HG03469 (cell line): ENCODE data around the gene C10orf53.
"Not testable (repeated sequence)": the region's sequence is repeated elsewhere in the genome, so short reads cannot be mapped to it uniquely, and the experiment has no call there.

Source experiments
- ATAC-seq: cut with Tn5 transposase; IDR thresholded peaks from one replicate; pipeline ENCODE4 v1.9.1; 2021; ENCODE audit warnings: mild to moderate bottlenecking, moderate library complexity, moderate number of reproducible peaks; ENCODE audit not compliant: unreplicated experiment

The C10orf53 gene

GRCh38 chr10:49686651-49687050 is 7.2 kb downstream of the C10orf53 start:
- no peak for ATAC-seq

DNA sequence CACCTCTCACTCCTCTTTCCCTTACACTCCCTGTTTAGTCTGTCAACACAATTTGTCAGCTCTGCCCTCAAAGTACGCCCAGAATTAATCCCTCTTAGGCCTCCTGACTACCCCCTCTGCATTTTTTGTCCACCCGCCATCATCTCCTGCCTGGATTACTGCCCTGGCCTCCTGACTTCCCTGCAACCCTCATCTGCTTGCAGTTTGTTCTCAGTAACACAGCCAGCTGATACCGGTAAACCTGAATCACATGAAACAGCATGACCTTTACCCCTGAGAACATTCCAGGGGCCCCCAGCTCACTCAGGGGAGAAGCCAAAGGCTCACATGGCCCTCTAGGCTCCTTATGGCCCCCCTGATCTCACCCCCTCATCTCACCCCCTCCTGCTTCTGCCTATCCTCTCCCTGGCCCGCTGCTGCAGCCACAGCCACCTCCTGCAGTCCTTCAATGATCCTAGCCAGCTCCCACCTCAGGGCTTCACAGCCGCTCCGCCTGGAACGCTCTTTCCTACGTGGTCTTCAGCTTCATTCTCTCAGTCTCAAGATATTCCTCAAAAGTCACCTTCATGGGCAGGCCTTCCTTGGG is 8.9 kb downstream of the C10orf53 start:
- no peak for ATAC-seq

- no peak for ATAC-seq
These were observed 9.5 kb downstream of the C10orf53 start for GRCh38 chr10:49688920-49689319.

- no peak for ATAC-seq
These were observed 10.5 kb downstream of the C10orf53 start for GRCh38 chr10:49689882-49690510.

DNA sequence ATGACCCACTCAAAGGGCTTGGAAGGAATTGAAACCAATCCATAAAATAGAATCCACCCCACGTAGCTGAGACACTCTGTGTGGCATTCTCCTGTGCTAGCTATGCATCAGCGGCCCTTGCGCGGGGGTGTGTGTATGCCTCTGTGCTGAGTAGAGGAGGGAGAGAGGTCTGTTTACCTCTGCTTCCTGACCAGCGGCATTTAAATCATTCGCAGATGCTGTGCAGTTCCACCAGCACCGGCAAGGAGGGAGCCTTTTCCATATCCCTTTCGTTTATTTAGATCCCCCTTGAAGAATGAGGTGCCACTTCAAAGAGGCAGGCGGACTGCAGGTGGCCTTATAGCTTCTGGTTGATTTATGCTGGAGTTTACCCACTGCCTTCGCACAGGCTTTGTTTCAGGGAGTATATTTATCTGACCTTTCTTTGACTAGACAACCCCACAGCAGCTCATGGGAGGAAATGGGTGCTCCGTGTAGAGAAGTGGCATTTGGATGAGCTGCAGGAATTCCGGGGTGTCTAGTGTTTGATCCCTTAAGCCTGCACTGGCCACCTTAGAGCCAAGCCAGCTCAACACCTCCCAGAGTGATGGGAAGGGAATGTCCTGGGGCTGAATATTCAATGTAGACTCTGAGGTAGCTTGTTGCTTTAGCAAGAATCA is 11.4 kb downstream of the C10orf53 start:
- ATAC-seq: no peak

DNA sequence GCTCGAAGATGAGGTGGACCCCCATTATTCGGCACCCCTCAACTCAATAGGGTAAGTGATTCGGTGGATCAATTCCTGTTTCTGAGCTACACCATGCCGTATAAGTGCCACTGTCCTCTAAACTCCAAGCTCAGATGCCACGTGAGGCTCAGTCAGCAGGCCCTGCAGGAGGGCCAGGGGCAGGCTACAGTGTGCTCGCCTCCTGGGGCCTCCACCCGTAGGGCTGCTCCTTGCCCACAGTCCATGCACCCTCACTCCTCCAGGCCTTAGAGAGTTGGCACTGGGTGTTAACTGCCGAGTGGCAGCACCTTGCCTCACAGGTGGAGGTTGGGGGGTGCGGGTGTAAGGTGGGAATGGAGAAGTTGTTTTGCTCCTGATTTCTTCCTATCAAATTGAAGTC is 12.1 kb downstream of the C10orf53 start:
- no peak for ATAC-seq

GRCh38 chr10:49694466-49694865 is 15.0 kb downstream of the C10orf53 start:
- no peak for ATAC-seq

DNA sequence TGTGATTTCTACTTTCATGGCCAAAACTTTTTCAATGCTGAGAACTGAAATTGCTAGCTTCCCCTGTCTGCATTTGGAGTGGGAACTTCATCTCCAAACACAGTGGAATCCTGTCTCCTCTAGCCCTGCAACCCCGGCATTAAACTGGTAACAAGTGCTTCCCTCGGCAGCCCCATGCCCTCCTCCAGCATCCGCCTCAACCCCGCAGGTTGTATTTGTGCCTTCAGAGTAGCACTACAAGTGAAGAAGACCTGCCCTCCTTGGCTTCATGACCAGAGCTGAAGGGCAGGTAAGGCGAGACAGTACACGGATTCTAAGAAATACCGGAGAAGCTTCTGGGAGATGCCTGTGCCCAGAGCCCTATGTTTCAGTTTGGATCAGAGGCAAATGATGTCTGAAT is 16.9 kb downstream of the C10orf53 start:
- no peak for ATAC-seq

DNA sequence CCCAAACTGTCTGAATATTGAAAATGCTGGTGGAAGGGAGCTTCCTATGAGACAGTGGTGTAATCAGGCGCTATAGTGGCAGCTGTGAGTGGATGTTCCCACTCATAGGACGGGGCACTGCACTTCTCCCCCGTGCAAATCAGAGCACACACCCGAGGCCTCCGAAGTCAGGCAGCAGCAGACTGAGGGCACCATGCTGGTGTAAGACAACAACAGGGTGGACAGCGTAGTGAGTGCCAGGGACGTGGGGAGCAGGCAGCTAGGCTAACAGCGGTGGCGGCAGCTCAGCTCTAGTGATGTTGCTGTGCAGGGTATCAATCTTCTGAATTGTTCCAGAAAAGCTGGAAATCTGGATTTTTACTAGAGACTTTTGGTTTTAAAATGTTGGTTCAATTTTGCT is 19.2 kb downstream of the C10orf53 start:
- ATAC-seq: no peak

GRCh38 chr10:49700211-49700610 is 20.8 kb downstream of the C10orf53 start:
- ATAC-seq: no peak

- no peak for ATAC-seq
These were observed 21.5 kb downstream of the C10orf53 start for GRCh38 chr10:49700997-49701396.

DNA sequence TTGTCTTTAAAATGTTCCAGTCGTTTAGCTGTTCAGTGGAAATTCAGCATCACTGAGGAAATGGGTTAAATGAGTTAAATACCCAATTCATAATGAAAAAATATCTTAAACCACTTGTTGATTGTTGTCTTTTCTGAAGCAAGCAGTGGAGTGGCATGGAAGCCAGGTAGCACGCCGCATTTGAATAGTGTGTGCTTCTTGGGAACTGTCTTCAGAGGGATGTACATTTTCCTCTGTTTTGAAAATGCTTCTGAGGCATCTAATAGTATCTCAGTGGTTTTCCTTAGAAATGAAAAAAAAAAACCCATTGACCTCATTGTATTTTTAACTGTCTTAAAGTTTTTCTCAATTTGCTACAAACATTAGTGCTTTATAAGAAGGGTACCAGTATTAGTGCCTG is 28.1 kb downstream of the C10orf53 start:
- no peak for ATAC-seq

- no peak for ATAC-seq
These were observed 30.5 kb downstream of the C10orf53 start for GRCh38 chr10:49709934-49710333.

DNA sequence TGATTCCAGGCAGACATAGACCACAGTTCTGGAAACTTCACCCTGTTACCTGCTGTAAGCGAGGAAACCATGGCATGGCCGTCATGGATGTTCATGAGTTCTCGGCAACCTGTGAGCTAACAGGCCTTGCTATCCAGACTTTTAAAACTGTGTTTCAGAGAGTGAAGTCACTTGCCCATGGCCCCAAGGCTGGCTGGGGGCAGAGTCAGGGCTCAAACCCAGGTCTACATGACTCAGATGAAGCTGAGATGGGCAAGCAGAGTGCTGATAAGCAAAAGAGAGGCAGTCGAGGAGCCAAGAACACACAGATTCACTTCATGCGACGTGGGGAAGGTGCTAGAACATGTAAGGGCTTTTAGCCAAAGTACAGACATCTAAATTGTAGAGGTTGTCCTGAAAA is 31.5 kb downstream of the C10orf53 start:
- ATAC-seq: no peak

- ATAC-seq: no peak
These were observed 32.0 kb downstream of the C10orf53 start for GRCh38 chr10:49711481-49711880.

DNA sequence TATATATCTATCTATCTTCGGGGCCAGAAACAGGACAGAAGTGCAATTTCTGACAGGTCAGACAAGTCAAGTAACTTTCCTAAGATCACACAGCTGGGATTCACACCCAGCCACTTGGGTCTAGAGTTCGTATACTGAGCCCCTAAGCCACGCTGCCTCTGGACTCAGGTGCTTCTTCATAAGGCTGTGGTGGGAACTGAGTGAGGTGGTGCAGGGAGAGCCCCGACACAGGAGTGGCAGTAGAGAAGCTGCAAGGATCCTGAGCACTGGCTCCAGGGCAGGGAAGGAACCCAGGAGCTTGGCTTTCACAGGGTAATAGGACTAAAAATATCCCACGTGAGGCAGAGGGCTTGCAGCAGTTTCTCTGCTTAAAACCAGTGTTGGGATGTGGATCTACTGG is 33.8 kb downstream of the C10orf53 start:
- ATAC-seq: no peak

GRCh38 chr10:49715157-49715556 is 35.7 kb downstream of the C10orf53 start:
- not testable (repeated sequence) for ATAC-seq

GRCh38 chr10:49726593-49726992 is 47.1 kb downstream of the C10orf53 start:
- ATAC-seq: no peak

DNA sequence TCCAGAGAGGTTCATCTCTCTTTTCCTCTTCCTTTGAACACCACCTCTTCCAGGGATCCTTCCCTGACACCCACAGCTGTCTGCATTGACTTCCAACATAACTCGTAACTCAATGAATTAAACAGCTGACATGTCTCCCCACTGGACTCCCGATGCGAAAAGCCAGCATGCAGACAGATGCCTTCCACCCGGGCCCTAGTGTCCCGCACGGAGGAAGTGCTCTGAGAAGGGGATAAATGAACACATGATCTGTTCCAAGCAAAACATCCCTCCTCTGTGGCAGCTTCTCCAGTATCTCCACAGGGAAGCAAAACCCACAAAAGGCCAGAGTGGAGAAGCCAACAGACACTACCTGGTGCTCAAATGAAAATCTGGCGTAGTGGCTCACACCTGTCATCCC is 54.4 kb downstream of the C10orf53 start:
- no peak for ATAC-seq

- ATAC-seq: no peak
These were observed 55.2 kb downstream of the C10orf53 start for GRCh38 chr10:49734676-49735075.

- no peak for ATAC-seq
These were observed 55.7 kb downstream of the C10orf53 start for GRCh38 chr10:49735161-49735560.

- ATAC-seq: no peak
These were observed 56.6 kb downstream of the C10orf53 start for GRCh38 chr10:49735848-49736563.
